Measurements from ENCODE around the gene PNRC2.
"Not testable (repeated sequence)": the region's sequence is repeated elsewhere in the genome, so short reads cannot be mapped to it uniquely, and the experiment has no call there.

DNA sequence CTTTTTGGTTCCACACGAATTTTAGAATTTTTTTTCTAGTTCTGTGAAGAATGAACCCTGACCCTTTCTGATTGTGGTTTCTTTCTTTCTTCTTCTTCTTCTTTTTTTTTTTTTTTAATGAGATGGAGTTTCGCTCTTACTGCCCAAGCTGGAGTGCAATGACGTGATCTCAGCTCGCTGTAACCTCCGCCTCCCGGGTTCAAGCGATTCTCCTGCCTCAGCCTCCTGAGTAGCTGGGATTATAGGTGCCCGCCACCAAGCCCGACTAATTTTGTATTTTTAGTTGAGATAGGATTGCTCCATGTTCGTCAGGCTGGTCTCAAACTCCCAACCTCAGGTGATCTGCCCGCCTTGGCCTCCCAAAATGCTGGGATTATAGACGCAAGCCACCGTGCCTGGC, 32.4 kb downstream of the PNRC2 start:
- not testable (repeated sequence) for TF ChIP-seq EZH2 (IDR thresholded peaks at IDR 0.05; ENCODE audit: low read length, missing control alignments)
- TF ChIP-seq, protein P1, sequence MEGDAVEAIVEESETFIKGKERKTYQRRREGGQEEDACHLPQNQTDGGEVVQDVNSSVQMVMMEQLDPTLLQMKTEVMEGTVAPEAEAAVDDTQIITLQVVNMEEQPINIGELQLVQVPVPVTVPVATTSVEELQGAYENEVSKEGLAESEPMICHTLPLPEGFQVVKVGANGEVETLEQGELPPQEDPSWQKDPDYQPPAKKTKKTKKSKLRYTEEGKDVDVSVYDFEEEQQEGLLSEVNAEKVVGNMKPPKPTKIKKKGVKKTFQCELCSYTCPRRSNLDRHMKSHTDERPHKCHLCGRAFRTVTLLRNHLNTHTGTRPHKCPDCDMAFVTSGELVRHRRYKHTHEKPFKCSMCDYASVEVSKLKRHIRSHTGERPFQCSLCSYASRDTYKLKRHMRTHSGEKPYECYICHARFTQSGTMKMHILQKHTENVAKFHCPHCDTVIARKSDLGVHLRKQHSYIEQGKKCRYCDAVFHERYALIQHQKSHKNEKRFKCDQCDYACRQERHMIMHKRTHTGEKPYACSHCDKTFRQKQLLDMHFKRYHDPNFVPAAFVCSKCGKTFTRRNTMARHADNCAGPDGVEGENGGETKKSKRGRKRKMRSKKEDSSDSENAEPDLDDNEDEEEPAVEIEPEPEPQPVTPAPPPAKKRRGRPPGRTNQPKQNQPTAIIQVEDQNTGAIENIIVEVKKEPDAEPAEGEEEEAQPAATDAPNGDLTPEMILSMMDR (conservative IDR thresholded peaks at IDR 0.05 in 1 of 2, IDR thresholded peaks at IDR 0.05 in 1 of 2; ENCODE audit: low read depth in 1 of 2, low read length in 2 of 2) = not testable (repeated sequence)

Measured in fibroblast of lung (primary cell).